ENCODE measurements around the gene LGMN.
"Not testable (repeated sequence)": the region's sequence is repeated elsewhere in the genome, so short reads cannot be mapped to it uniquely, and the experiment has no call there.

Gene LGMN

DNA sequence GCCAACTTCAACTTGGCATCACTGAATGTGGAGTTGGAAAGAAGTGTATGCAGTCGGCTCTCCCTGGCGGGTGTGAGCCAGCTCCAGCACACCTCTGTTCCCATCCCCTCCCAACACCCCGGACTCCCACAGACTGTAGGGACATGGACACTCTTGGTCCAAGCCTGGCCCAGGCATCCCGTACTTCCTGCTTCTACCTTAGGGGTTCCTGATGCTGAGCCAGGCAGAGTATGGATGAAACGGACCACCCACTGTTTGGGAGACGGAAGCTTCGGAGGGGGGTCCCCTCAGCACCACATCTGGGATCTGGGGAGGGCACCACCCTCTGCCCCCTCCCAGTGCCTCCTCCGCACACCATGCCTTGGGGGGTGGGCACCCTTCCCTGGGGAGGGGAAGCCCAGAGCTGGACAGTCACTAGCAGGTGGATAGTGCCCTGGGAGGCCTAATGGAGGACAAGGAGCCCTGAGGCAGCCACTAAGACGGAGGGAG is 62.0 kb downstream of the LGMN start:
- H3K4me1 Mint-ChIP-seq (ENCODE audit: low read depth), result peaks cover 4% of the 10 kb centered on the region
- H3K27me3 Mint-ChIP-seq, result no peaks in the 10 kb centered on the region
- DNase-seq, result no peak
- H3K36me3 Mint-ChIP-seq (ENCODE audit: low read depth), result peaks cover 47% of the 10 kb centered on the region
- no peak overlapping the region for H3K4me3 Mint-ChIP-seq
- H3K9me3 Mint-ChIP-seq, result no peaks in the 10 kb centered on the region
- H3K27ac Mint-ChIP-seq, result no peak overlapping the region

DNA sequence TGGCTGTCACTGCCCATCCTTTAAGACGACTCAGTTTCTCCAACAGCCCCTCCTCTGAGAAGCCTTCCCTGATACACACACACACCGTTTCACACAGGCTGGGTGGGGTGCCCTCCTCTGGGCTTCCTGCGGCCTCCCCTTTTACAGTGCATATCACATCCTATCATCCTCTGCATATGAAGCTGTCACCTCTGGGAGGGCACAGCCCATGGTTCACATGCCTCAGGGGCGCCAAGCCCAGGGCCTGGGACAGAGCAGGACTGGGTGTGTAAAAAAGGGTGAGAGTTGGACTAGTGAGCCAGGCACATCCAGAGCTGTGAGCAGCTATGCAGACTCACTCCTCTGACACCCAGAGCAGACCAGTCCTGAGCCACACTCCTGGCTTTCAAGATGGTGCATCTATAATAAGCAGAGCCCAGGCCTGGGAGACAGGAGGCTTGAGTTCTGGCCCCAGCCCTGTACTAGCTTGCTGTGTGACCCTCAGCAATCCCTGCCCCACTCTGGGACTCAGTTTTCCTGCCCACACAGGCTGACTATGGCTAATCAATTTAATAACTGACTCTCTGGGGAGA is 62.6 kb downstream of the LGMN start:
- Mint-ChIP-seq H3K4me1 (ENCODE audit: low read depth) (peaks cover 9% of the 10 kb centered on the region), H3K27me3 (no peaks in the 10 kb centered on the region), H3K9me3 (no peaks in the 10 kb centered on the region), H3K27ac (peak overlapping the region; percentile 57), H3K4me3 (no peak overlapping the region), H3K36me3 (ENCODE audit: low read depth) (peaks cover 52% of the 10 kb centered on the region)
- DNase-seq, result no peak

DNA sequence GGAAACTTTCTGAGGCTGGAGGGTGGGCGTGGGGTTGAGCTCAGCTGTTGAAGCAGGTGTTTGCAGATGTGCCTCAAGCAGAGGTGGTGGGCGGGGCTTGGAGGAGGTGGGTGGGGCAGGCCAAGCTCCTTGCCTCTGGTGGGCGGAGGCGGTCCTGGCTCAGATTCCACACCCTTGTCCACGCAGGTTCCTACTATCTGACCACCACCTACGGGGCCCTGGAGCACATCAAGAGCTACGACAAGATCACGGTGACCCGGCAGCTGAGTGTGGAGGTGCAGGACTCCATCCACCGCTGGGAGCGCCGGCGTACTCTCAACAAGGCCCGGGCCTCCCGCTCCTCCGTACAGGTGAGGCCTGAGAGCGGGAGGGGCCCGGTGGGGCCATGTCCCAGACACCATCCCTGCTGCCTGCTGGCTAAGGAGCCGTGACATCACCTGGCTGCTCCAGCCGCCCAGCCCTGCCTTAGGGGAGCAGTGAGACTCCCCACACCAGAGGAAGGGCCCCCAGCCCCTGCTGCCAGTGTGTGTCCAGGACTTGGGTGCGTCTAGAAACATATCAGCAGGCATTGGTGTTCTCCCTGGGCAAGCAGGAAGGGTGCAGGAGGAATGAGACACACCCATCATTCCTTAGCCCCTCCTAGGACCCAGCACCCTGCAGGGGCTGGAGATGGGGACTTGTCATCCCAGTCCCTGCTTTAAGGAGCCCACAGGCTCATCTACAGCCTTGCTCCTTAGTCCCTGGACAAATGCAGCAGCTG is 63.4 kb downstream of the LGMN start:
- Mint-ChIP-seq H3K9me3 (no peaks in the 10 kb centered on the region), H3K4me3 (no peak overlapping the region), H3K27me3 (no peaks in the 10 kb centered on the region), H3K27ac (no peak overlapping the region), H3K4me1 (ENCODE audit: low read depth) (peaks cover 17% of the 10 kb centered on the region), H3K36me3 (ENCODE audit: low read depth) (peaks cover 54% of the 10 kb centered on the region)
- no peak for DNase-seq

DNA sequence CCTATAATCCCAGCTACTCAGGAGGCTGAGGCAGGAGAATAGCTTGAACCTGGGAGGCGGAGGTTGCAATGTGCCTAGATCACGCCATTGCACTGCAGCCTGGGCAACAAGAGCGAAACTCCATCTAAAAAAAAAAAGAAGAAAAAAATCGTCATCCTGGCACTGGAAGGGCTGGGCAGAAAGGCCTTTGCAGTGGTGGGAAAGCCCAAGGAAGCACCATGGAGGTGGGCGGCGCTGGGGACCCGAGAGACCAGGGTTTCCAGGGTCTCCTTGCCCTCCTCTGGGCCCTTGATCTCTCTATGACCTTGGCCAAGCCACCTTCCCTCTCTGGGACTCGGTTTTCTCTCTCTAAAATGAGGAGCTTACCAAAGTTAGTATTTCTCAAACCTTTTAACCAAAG is 65.4 kb downstream of the LGMN start:
- Mint-ChIP-seq H3K27ac (no peak overlapping the region), H3K4me3 (no peak overlapping the region), H3K4me1 (ENCODE audit: low read depth) (peaks cover 30% of the 10 kb centered on the region), H3K27me3 (no peaks in the 10 kb centered on the region), H3K9me3 (no peaks in the 10 kb centered on the region), H3K36me3 (ENCODE audit: low read depth) (peaks cover 60% of the 10 kb centered on the region)
- DNase-seq, result no peak

DNA sequence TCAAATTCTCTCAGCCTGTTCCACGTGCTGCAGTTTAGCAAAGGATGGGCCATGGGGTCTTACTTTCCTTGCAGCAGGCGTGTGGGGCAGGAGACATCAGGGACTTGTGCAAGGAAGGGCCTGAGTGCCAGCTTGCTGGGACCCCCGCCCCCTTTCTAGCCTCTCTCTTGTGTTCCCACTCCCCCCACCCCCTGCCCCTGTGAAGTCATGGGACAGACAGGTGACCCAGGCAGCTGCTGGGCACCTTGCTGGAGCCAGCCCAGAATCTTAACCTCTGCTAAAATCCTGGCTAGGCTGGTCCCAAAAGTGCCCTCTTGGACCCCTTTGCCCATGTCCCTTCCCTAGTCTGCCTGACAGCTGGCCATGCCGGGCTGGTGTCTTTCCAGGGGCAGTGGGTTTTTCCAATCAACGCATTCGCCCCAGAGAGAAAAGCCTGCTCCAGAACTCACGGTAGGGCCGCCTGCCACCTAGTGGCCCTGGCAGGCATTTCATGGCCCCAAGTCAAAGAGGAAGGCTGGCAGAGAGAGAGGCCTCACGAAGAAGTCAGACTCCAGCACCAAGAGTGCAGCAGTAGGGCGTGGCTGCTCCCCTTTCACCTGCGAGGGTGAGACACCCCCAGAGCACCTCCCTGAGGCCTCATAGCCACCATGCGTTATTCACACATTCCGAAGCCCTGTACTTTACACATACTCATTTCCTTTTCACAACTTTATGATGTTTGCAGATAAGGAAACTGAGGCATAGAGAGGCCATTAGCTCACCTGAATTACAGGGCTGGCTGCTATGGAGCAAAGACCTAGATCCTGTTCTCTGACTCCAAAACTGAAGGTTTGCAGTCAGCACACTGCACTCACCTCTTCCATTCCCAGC is 67.4 kb downstream of the LGMN start:
- H3K4me3 Mint-ChIP-seq, result no peak overlapping the region
- H3K27ac Mint-ChIP-seq, result peak overlapping the region; percentile 69
- peaks cover 50% of the 10 kb centered on the region for H3K4me1 Mint-ChIP-seq (ENCODE audit: low read depth)
- DNase-seq, result peak; percentile 85
- H3K36me3 Mint-ChIP-seq (ENCODE audit: low read depth), result peaks cover 71% of the 10 kb centered on the region
- H3K27me3 Mint-ChIP-seq, result no peaks in the 10 kb centered on the region
- no peaks in the 10 kb centered on the region for H3K9me3 Mint-ChIP-seq

DNA sequence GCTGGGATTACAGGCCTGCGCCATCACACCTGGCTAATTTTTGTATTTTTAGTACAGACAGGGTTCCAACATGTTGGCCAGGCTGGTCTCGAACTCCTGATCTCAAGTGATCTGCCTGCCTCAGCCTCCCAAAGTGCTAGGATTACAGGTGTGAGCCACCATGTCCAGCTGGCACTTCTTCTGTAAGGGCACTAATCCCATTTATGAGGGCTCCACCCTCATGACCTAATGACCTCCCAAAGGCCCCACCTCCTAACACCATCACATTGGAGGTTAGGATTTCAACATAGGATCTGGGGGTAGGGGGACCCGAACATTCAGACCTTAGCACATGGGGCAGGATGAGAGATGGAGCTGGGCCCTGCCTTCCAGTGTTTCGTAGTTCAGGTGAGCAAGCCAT is 68.1 kb downstream of the LGMN start:
- H3K27me3 Mint-ChIP-seq, H3K27ac Mint-ChIP-seq, H3K9me3 Mint-ChIP-seq, H3K4me3 Mint-ChIP-seq: not testable (repeated sequence)
- peaks cover 67% of the 10 kb centered on the region for H3K36me3 Mint-ChIP-seq (ENCODE audit: low read depth)
- peak; percentile 22 for DNase-seq
- peaks cover 54% of the 10 kb centered on the region for H3K4me1 Mint-ChIP-seq (ENCODE audit: low read depth)

DNA sequence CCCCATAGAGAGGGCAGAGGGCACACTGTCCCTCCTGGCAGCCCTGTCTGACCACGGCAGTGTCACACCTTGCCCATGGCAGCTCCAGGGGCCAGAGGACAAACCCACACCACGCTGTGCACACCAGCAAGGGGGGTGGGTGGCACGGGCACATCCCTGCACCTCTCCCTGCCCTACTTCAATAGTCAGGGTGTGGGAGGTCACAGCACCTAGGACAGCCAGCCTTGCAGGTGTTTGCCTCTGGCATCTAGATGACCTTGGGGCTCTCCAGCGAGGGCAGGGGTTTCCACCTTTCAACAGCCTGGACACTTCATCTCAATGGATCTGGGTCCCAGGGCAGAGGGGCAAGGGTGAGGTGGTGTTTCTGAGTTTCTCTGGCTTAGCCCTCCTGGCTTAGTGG is 69.2 kb downstream of the LGMN start:
- Mint-ChIP-seq H3K4me1 (ENCODE audit: low read depth) (peaks cover 62% of the 10 kb centered on the region), H3K4me3 (no peak overlapping the region), H3K27ac (peak overlapping the region; percentile 8), H3K9me3 (no peaks in the 10 kb centered on the region), H3K36me3 (ENCODE audit: low read depth) (peaks cover 73% of the 10 kb centered on the region), H3K27me3 (no peaks in the 10 kb centered on the region)
- peak; percentile 29 for DNase-seq

DNA sequence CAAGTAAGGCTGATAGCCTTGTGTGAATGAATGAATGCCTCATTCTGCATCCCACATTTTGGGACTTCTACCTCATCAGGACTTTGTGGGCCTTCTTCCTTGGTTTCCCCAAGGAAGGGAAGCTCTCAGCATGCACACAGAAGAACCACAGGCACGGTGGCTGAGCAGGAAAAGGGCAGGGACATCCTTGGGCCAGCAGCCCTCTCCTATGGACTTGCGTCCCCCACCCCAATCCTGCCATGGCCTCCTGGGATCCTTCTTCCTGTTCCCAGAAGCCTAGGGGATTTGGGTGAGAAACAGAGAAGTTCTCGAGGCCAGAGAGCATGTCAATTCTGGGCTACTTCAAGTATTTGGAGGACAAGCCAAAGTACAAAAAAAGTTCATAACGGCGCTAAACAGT is 69.7 kb downstream of the LGMN start:
- peak overlapping the region; percentile 53 for H3K27ac Mint-ChIP-seq
- H3K27me3 Mint-ChIP-seq, result no peaks in the 10 kb centered on the region
- no peak overlapping the region for H3K4me3 Mint-ChIP-seq
- peaks cover 67% of the 10 kb centered on the region for H3K4me1 Mint-ChIP-seq (ENCODE audit: low read depth)
- no peak for DNase-seq
- H3K36me3 Mint-ChIP-seq (ENCODE audit: low read depth), result peaks cover 78% of the 10 kb centered on the region
- H3K9me3 Mint-ChIP-seq, result no peaks in the 10 kb centered on the region

DNA sequence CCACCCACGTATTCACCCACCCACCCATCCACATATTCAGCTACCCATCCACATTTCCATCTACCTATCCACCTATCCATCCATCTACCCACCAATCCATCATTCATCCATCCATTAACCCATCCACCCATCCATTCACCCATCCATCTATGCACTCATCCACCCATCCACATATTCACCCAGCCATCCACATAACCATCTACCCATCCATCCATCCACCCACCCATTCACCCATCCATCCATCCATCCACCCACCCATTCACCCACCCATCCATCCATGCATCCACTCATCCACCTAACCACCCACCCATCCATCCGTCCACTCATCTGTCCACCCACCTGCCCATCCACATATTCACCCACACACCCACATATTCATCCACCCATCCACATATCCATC is 70.5 kb downstream of the LGMN start:
- peak overlapping the region; percentile 73 for H3K27ac Mint-ChIP-seq
- DNase-seq, result peak; percentile 16
- H3K9me3 Mint-ChIP-seq, result no peaks in the 10 kb centered on the region
- H3K36me3 Mint-ChIP-seq (ENCODE audit: low read depth), result peaks cover 81% of the 10 kb centered on the region
- no peaks in the 10 kb centered on the region for H3K27me3 Mint-ChIP-seq
- no peak overlapping the region for H3K4me3 Mint-ChIP-seq
- peaks cover 72% of the 10 kb centered on the region for H3K4me1 Mint-ChIP-seq (ENCODE audit: low read depth)

DNA sequence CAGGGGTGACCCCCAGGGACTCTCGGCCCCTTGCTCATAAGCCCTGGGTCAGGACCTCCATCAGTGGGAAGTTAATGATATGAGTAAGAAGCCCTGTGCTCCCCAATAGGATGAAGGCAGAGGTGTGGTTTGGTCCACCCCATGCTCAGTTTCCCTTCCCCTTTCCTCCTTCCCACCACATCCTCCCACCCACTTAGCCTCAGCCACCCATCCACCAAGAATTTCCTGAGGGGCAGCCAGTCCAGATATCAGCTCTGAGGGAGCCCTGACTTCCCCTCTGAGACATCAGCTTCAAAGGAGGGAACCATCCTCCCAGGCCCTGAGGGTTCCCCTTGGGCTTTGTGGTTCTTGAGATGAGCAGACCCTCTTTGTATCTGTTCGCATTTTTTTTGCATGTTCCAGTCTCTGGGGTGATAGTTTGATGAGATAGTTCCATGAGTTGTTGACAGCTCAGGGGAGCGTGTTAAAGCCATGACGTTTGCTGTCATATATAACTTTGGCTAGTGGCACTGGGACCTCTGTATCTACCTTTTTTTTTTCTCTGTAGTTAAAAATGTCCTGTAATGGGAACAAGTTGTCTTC is 71.2 kb downstream of the LGMN start:
- Mint-ChIP-seq H3K9me3 (no peaks in the 10 kb centered on the region), H3K36me3 (ENCODE audit: low read depth) (peaks cover 81% of the 10 kb centered on the region), H3K27ac (peak overlapping the region; percentile 89), H3K4me3 (peak overlapping the region; percentile 13), H3K27me3 (no peaks in the 10 kb centered on the region), H3K4me1 (ENCODE audit: low read depth) (peaks cover 80% of the 10 kb centered on the region)
- DNase-seq, result peak; percentile 73

DNA sequence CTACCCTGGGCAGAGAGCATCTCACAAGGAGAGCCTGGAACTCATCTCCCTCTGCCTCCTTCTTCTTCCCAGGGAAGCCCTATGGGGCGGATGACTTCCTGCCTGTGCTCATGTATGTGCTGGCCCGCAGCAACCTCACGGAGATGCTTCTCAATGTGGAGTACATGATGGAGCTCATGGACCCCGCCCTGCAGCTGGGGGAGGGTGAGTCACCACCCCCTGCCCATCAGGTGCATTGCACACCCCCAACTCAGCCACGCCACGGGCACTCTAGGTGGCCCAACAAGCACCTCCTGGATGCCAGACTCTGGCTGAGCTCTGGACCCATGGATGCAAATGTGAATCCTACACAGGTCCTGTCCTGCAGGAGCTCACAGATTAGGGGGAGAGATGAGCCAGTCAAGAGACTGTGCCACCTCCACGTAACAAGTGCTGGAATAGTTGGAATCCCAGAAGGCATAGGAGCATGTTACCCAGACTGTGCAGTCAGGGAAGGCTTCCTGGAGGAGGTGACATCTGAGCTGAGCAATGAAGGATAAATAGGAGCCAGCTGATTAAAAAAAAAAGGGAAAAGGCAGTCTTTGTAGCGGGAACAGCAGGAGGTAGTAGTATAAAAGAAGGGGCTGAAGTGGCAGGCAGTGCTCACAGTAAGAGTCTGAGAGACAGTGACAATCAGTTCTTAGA is 71.9 kb downstream of the LGMN start:
- H3K9me3 Mint-ChIP-seq, result no peaks in the 10 kb centered on the region
- H3K4me3 Mint-ChIP-seq, result peak overlapping the region; percentile 13
- peak overlapping the region; percentile 89 for H3K27ac Mint-ChIP-seq
- H3K27me3 Mint-ChIP-seq, result no peaks in the 10 kb centered on the region
- peak; percentile 49 for DNase-seq
- peaks cover 82% of the 10 kb centered on the region for H3K36me3 Mint-ChIP-seq (ENCODE audit: low read depth)
- peaks cover 83% of the 10 kb centered on the region for H3K4me1 Mint-ChIP-seq (ENCODE audit: low read depth)

DNA sequence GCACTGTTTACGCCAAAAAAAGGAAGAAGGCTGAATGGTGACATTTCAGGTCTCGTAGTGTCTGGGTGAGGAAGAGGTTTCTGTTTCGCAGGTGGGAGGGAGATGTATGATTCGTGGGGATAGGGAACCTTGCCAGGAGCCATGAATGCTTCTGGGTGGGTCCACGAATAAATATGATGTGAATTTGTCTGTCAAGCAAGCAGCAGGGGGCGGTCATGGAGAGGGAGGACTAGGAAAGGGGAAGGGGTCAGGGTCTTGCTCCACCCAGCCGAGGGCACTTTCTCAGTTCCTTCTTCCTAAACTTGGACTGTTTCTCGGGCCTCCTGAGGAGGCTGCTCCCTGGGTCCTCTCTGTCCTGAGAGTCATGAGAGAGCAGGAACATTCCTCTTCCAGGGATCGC is 72.5 kb downstream of the LGMN start:
- no peak for DNase-seq
- Mint-ChIP-seq H3K36me3 (ENCODE audit: low read depth) (peaks cover 81% of the 10 kb centered on the region), H3K9me3 (no peaks in the 10 kb centered on the region), H3K27me3 (no peaks in the 10 kb centered on the region), H3K4me1 (ENCODE audit: low read depth) (peaks cover 83% of the 10 kb centered on the region), H3K4me3 (peak overlapping the region; percentile 13), H3K27ac (peak overlapping the region; percentile 89)

DNA sequence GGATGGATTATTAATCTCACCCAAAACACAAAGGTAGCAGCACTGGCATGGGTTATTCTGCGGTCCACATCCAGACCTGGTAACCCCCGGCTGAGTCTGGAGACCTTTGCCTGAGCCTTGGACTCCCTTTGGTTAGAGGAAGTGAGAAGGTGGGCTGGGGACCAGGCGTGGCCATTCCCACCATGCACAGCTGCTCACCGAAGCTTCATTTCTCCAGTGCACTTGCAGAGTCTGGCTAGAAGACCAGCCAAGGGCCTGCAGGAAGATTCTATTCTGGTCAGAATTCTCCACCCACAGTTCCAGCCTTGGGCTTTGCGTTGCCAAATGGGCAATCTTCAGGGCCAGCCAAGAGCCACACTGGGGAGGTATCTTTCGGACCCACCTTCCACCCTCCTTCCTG is 73.0 kb downstream of the LGMN start:
- H3K27ac Mint-ChIP-seq, result peak overlapping the region; percentile 89
- H3K36me3 Mint-ChIP-seq (ENCODE audit: low read depth), result peaks cover 84% of the 10 kb centered on the region
- no peaks in the 10 kb centered on the region for H3K9me3 Mint-ChIP-seq
- peak; percentile 29 for DNase-seq
- H3K4me1 Mint-ChIP-seq (ENCODE audit: low read depth), result peaks cover 83% of the 10 kb centered on the region
- H3K27me3 Mint-ChIP-seq, result no peaks in the 10 kb centered on the region
- no peak overlapping the region for H3K4me3 Mint-ChIP-seq

DNA sequence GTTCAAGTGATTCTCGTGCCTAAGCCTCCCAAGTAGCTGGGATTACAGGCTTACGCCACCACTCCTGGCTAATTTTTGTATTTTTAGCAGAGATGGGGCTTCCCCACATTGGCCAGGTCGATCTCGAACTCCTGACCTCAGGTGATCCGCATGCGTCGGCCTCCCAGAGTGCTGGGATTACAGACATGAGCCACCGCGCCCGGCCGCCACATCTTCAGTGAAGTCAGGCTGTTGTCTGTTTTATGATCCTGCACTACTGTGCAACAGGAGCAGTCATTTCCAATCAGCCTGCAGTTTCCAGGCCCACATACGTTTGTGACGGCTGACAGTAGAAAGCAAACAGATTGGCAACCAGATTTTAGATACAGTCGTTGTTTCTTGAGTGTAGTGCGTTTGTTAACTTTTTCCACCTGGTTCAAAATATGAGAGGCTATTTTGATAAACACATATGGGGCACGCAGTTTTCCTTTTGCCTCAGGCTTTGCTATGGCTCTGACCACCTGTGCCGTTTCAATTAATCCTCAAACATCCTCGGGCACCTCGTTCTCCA is 74.8 kb downstream of the LGMN start:
- no peak for DNase-seq
- peak overlapping the region; percentile 40 for H3K27ac Mint-ChIP-seq
- H3K4me1 Mint-ChIP-seq (ENCODE audit: low read depth), result peaks cover 87% of the 10 kb centered on the region

More for the DNA sequence above, 74.8 kb downstream of the LGMN start:
- peaks cover 83% of the 10 kb centered on the region for H3K36me3 Mint-ChIP-seq (ENCODE audit: low read depth)
- H3K9me3 Mint-ChIP-seq, result no peaks in the 10 kb centered on the region
- H3K27me3 Mint-ChIP-seq, result no peaks in the 10 kb centered on the region
- H3K4me3 Mint-ChIP-seq, result no peak overlapping the region

All from activated T-cell treated with anti-CD3 and anti-CD28 coated beads, Interleukin-2, amount 50 U/mL, for 24 hours (primary cell).